Memory B cell (primary cell): ENCODE results near the gene LRRC7.

ENCODE experiments used
- ATAC-seq: fragments of 150-1000 bp; cut with Tn5 transposase; 2 replicates; pipeline ENCODE4 v1.10.0; 2021; ENCODE audit warnings: low read depth, mild to moderate bottlenecking, moderate library complexity
- DNase-seq, 2 donors: peaks; one replicate each; pipeline ENCODE4 v3.0.0; 2022; ENCODE audit warnings: low spot score in 2 of 2
- H3K27ac Mint-ChIP-seq: one replicate; pipeline ENCODE4 v1.8.0; 2022; ENCODE audit warnings: mild to moderate bottlenecking, moderate library complexity, mixed read lengths
- H3K27me3 Mint-ChIP-seq: one replicate; pipeline ENCODE4 v1.8.0; 2022; ENCODE audit warnings: mixed read lengths
- H3K36me3 Mint-ChIP-seq: one replicate; pipeline ENCODE4 v1.8.0; 2022; ENCODE audit warnings: mild to moderate bottlenecking, mixed read lengths
- H3K4me1 Mint-ChIP-seq: one replicate; pipeline ENCODE4 v1.8.0; 2022; ENCODE audit warnings: mixed read lengths
- H3K4me3 Mint-ChIP-seq: one replicate; pipeline ENCODE4 v1.8.0; 2022; ENCODE audit warnings: mild to moderate bottlenecking, moderate library complexity, mixed read lengths
- H3K9me3 Mint-ChIP-seq: one replicate; pipeline ENCODE4 v1.8.0; 2022; ENCODE audit warnings: mixed read lengths

LRRC7 gene

DNA sequence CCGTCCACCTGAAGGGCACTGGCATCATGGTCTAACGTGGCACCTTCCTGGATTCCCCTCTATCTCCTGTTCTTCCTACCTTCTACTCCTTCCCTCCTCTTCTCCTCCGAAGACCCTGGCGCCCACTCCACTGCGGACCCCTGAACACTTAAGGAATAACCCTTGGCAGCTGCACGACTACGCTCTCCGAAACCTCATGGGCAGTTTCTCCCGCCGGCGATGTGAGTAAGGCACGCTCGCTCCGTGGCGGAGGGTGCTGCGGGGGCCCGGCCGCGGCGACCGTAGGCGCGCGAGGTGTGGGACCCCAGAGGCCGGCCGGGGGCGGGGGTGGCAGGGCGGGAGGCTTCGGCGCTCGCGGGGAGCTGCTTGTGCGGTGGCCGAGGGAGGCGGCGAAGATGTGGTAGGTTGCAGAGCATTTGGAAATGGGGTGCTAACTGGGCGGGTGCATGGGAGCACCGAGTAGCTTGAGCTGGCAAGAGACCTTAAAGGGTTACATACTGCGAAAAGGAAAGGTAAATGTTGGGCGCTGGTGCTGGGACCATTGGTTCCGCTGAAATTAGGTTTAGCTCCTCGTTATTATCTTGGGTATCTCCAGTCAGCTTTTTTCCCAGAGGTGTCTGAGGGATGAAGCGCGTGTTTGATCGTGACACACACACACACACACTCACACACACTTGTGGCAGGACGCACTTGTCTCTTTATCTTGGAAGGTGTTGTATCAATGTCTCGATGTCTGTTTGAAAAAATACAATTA, 876 bp downstream of the LRRC7 start:
- H3K27me3 Mint-ChIP-seq = peaks cover 15% of the 10 kb centered on the region
- peaks cover 1% of the 10 kb centered on the region for H3K9me3 Mint-ChIP-seq
- H3K4me1 Mint-ChIP-seq = peaks cover 9% of the 10 kb centered on the region
- no peak for DNase-seq
- ATAC-seq = no peak
- H3K36me3 Mint-ChIP-seq = peaks cover 2% of the 10 kb centered on the region
- no peak overlapping the region for H3K27ac Mint-ChIP-seq
- peak overlapping the region; percentile 17 for H3K4me3 Mint-ChIP-seq

DNA sequence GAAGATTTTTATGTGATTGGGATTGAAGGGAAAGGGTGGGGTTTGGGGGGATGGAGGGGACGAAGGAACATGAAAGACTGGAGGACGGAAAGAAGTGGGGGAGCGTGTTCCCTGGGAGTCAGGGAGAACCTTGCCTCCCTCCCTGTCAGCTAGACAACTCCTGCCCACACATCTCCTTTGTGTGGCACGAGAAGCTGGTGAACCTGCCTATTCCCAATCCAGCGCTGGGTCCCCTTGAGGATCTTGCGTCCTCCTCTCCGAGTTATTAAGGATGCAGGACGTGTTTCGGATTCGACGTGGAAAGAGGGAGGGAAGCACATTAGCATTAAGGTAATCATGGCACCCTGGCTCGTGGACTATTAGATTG, 1.4 kb downstream of the LRRC7 start:
- Mint-ChIP-seq H3K4me1 (peaks cover 9% of the 10 kb centered on the region), H3K36me3 (peaks cover 2% of the 10 kb centered on the region), H3K9me3 (peaks cover 1% of the 10 kb centered on the region), H3K27ac (no peak overlapping the region), H3K4me3 (no peak overlapping the region), H3K27me3 (peaks cover 15% of the 10 kb centered on the region)
- ATAC-seq (no peak), DNase-seq (no peak)

DNA sequence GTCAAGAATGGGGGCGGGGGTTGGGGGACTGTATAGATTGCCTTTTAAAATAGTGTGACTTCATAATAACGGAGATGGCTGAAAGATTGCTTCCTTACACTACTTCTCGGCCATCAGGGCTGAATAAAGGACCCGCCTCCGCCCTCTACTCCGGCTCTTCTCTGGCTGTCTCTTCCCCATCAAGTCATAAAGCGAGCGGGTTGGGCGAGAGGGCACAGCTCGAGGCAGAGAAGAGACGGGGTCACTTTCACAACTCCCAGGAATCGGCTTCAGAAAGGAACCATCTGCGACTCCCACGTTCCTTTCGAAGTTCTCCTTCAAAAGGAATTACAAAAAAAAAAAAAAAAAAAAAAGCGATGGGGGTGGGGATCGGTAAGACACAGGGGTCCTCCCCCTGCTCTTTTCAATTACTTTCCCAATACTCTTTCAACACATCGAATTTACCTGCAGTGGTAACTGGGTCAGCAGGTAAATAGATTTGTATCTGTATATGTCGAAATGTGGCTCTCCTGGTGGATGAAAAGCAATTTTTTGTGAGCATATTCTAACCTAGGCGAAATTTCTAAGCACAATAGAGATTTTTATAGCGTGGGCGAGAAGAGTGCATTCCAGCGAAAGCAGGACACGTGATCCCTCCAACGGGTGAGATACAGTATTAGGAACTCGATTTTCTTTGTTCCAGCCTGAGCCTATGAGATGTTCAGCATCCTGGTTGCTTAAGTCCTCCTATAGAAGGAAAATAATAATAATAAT, 2.0 kb downstream of the LRRC7 start:
- Mint-ChIP-seq H3K36me3 (peaks cover 2% of the 10 kb centered on the region), H3K27ac (no peak overlapping the region), H3K4me3 (no peak overlapping the region), H3K4me1 (peaks cover 9% of the 10 kb centered on the region), H3K27me3 (peaks cover 15% of the 10 kb centered on the region), H3K9me3 (peaks cover 1% of the 10 kb centered on the region)
- no peak for DNase-seq
- no peak for ATAC-seq

DNA sequence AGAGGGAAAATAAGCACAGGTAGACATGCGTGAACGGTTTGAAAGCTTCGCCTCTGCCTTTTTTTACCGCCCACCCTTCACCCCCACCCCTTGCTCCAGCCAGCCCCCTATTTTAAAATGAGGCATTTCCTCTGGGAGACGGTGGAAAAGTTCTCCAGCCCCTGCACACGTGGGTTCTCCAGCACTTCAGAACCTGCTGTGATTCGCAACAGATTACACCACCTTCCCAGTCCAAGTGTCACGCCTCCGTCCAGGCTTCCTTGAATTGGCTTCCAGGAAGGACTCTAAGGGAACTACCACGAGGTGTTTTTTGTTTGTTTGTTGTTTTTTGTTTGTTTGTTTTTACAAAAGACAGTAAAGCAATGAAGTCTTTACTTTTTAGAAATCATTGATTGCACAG, 2.6 kb downstream of the LRRC7 start:
- Mint-ChIP-seq H3K9me3 (peaks cover 1% of the 10 kb centered on the region), H3K4me3 (no peak overlapping the region), H3K27ac (no peak overlapping the region), H3K36me3 (peaks cover 2% of the 10 kb centered on the region), H3K27me3 (peaks cover 15% of the 10 kb centered on the region), H3K4me1 (peaks cover 9% of the 10 kb centered on the region)
- no peak for DNase-seq
- ATAC-seq = no peak

DNA sequence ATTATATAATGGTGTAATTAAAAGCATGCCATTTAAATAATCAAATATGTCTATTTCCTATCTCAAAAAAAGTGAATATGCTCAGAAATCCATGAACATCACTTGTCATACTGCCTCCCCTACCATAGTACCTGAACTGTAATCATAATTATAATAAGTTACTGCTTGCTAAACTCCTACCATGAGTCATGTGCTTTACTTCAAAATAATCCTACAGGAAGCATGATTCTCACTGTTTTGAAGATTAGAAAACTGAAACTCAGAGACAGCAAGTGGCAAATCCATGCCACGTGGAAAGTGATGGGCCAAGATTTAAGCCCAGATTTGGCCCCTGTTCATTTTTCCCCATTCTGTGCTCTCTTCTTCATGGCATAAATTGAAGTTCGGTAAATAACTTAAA, 5.2 kb downstream of the LRRC7 start:
- Mint-ChIP-seq H3K27ac (no peak overlapping the region), H3K9me3 (peaks cover 1% of the 10 kb centered on the region), H3K4me3 (no peak overlapping the region), H3K36me3 (peaks cover 2% of the 10 kb centered on the region), H3K4me1 (peaks cover 5% of the 10 kb centered on the region), H3K27me3 (peaks cover 9% of the 10 kb centered on the region)
- ATAC-seq (no peak), DNase-seq (no peak)

DNA sequence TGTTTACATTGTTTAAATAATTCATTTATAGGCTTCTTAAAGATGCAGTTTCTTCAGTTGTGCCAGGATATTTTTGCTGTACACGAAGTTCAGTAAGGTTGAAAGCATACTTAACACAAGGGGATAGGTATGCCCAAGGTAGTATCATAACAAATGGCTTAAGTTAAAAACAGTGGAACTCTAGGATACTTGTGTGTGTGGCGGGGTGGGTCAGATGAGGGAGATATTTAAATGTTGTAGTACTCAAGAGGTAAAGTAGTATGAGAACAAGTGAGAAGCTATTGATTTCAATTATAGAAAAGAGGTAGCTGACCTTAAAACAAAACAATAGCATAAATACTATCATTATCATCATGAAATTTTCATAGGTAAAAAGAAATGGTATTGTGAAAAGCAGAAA, 6.2 kb downstream of the LRRC7 start:
- peaks cover 2% of the 10 kb centered on the region for H3K4me1 Mint-ChIP-seq
- H3K27ac Mint-ChIP-seq = no peak overlapping the region
- peaks cover 6% of the 10 kb centered on the region for H3K27me3 Mint-ChIP-seq
- ATAC-seq (no peak), DNase-seq (no peak)
- no peak overlapping the region for H3K4me3 Mint-ChIP-seq
- no peaks in the 10 kb centered on the region for H3K36me3 Mint-ChIP-seq
- H3K9me3 Mint-ChIP-seq = no peaks in the 10 kb centered on the region

DNA sequence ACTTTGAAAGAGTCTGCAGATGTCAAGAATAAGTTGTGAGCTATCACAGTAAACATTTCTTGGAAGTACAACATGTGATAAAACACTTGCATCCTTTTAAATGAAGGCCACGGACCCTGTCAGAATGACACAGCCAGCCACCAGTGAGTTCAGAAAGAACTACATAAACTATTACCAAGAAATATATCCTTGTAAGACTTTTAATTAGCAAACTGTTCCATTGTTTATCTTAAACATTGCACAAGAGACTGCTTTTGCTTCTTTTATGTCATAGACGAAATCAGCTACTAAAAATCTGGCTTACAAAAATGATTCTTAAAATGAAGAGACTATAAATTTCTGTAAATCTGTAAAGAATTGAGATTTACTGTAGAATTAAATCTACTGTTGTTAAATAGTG, 17.9 kb downstream of the LRRC7 start:
- Mint-ChIP-seq H3K36me3 (no peaks in the 10 kb centered on the region), H3K4me3 (no peak overlapping the region), H3K9me3 (peaks cover 3% of the 10 kb centered on the region), H3K27me3 (no peaks in the 10 kb centered on the region), H3K4me1 (no peaks in the 10 kb centered on the region), H3K27ac (no peak overlapping the region)
- DNase-seq (no peak), ATAC-seq (no peak)

DNA sequence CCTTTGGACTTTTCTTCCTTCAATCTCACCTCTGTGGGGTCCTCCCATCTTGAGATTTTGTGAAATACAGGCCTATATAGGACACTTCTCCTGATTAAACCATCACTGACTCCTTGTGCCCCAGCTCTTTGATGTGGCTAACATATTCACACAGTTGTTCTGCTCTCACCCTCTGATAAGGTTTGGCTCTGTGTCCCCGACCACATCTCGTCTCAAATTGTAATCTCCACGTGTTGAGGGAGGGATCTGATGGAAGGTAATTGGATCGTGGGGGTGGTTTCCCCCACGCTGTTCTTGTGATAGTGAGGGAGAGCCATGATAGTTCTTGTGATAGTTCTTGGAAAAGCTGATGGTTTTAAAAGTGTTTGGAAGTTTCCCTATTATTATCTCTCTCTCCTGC, 19.7 kb downstream of the LRRC7 start:
- peaks cover 3% of the 10 kb centered on the region for H3K9me3 Mint-ChIP-seq
- no peak for ATAC-seq
- H3K27ac Mint-ChIP-seq = no peak overlapping the region
- H3K4me3 Mint-ChIP-seq = no peak overlapping the region
- no peaks in the 10 kb centered on the region for H3K27me3 Mint-ChIP-seq
- H3K36me3 Mint-ChIP-seq = no peaks in the 10 kb centered on the region
- H3K4me1 Mint-ChIP-seq = no peaks in the 10 kb centered on the region
- no peak for DNase-seq

DNA sequence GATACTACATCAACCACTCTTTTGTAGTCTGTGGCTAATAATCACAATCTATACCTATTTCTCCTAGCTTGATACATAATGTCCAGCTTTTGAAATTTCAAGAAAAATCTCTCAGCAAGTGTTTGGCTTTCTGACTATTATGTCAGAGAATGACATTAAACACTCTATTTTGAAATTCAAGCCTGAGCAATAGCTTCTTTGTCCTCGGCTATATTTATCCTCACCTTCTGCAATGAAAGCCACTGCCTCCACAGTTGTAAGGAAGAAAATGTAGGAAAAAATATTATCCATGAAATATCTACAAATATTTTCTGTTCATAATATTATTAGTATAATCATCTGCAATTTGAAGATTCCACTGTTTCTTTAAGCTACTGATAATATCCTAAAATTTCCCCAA, 22.1 kb downstream of the LRRC7 start:
- Mint-ChIP-seq H3K27ac (no peak overlapping the region), H3K36me3 (no peaks in the 10 kb centered on the region), H3K4me1 (no peaks in the 10 kb centered on the region), H3K4me3 (no peak overlapping the region), H3K9me3 (peaks cover 3% of the 10 kb centered on the region), H3K27me3 (no peaks in the 10 kb centered on the region)
- ATAC-seq (no peak), DNase-seq (no peak)

DNA sequence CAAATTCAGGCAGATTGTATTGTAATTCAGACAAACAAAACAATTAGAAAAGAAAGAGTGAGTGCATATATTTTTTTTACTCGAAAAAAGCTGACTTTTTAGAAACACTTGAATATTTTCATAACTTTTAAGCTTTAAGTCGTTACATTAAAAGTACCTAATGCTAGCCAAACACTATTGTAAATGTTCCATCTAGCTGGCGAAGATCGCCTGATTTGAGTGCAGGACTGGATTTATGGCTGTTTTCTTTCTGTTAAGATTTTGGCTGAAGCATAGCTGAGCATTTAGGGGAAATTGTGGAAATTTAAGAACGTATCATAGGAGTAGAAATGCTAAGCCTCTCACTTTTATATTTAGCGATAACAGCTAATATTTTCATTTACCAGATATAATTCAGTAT, 24.6 kb downstream of the LRRC7 start:
- ATAC-seq = no peak
- Mint-ChIP-seq H3K9me3 (no peaks in the 10 kb centered on the region), H3K27me3 (no peaks in the 10 kb centered on the region), H3K36me3 (no peaks in the 10 kb centered on the region), H3K4me1 (no peaks in the 10 kb centered on the region), H3K27ac (no peak overlapping the region), H3K4me3 (no peak overlapping the region)
- no peak for DNase-seq

DNA sequence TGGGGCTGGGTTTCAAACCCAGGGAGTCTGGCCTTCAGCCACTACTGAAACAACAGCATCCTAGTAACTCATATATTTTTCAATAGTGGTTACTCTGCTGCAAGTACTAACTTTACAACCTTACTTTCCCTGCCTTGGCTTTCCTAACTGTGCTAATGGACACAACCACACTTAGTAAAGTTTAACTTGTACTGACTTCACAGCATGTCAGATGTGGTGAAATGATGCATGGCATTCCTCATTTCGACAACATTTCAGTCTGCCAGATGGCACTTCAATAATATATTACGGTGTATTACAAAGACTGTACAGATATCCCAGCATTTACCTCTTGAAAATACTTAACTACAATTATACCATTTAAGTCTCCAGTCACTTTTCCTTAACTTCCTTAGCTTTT, 27.8 kb downstream of the LRRC7 start:
- no peak overlapping the region for H3K4me3 Mint-ChIP-seq
- no peak overlapping the region for H3K27ac Mint-ChIP-seq
- no peaks in the 10 kb centered on the region for H3K27me3 Mint-ChIP-seq
- no peaks in the 10 kb centered on the region for H3K4me1 Mint-ChIP-seq
- H3K9me3 Mint-ChIP-seq = peaks cover 1% of the 10 kb centered on the region
- DNase-seq (no peak), ATAC-seq (no peak)
- no peaks in the 10 kb centered on the region for H3K36me3 Mint-ChIP-seq

DNA sequence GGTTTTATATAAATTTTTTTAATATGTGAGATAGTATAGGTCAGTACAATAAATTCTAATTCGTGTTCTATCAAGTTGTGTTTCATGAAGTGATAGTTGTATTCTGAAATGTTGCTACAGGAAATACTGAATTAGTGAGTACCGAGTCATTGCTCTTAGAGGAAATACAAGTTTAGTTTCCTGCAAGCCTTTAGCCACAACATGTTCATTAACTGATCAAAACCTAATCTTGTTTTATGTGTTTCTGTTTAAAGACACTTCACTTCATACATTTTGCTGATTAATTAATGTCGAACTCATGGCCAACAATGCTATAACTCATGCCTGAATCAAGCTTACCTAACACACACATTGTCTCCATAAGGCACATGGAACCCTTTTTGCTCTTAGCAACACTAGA, 43.6 kb downstream of the LRRC7 start:
- no peak for DNase-seq
- Mint-ChIP-seq H3K36me3 (no peaks in the 10 kb centered on the region), H3K27me3 (no peaks in the 10 kb centered on the region), H3K4me1 (no peaks in the 10 kb centered on the region), H3K27ac (no peak overlapping the region), H3K4me3 (no peak overlapping the region), H3K9me3 (no peaks in the 10 kb centered on the region)
- ATAC-seq = no peak

DNA sequence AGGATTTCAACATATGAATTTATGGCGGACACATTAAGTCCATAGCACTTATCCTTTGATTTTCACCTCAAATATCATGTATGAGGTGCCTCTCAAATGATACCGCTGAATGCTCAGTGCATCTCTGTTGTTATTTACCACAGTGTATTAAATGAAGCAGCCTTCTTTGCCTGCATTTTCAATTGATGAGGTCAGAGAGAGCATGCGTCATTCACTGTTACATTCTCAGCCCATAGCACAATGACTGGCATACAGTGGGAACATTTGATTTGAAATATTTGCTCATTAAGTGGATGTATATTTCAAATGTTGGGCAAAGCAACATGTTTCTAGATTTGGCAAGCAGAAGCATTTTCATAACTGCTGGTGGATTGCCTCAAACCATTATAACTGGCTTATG, 45.7 kb downstream of the LRRC7 start:
- H3K27ac Mint-ChIP-seq = no peak overlapping the region
- H3K4me1 Mint-ChIP-seq = no peaks in the 10 kb centered on the region
- ATAC-seq = no peak
- no peaks in the 10 kb centered on the region for H3K9me3 Mint-ChIP-seq
- no peaks in the 10 kb centered on the region for H3K36me3 Mint-ChIP-seq
- no peak overlapping the region for H3K4me3 Mint-ChIP-seq
- H3K27me3 Mint-ChIP-seq = no peaks in the 10 kb centered on the region
- no peak for DNase-seq

DNA sequence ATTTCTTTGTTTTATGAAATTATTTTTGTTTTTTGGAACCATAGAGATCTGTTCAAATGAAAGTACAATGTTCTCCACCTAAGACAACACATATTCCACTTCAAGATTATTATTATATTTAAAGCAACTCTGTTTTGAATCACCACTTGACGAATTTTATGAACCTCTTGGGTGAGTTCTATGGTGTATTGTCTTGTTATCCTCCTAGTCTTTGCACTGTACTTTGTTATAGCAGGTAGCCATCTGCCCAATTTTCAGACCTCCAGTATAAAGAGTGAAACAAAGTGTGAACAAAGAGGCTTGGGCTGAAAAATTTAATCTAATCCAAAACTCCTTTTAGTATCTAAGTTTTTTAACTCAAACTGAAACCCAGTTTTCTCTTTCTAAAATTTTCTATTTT, 71.0 kb downstream of the LRRC7 start:
- no peak for ATAC-seq
- H3K27ac Mint-ChIP-seq = no peak overlapping the region
- no peaks in the 10 kb centered on the region for H3K27me3 Mint-ChIP-seq

DNA sequence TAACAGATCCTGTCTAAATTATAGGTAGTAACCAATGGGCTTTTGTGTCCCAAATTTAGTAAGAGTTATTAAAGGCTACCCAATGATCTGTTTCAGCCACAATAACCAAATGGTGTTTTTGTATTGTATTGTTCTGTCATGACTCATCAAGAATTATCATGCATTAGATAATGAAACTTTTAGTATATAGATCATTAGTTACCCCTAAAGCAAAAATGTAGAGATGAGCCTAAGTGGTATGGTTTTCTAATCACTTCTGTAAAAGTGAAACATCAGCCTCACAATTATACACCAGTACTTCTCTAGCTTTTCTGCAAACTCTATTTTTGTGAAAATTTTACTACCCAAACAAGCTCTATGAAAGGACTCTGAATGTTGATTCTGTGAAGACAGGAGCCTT, 71.4 kb downstream of the LRRC7 start:
- no peaks in the 10 kb centered on the region for H3K36me3 Mint-ChIP-seq
- peaks cover 3% of the 10 kb centered on the region for H3K9me3 Mint-ChIP-seq
- no peak for DNase-seq
- H3K27ac Mint-ChIP-seq = no peak overlapping the region
- H3K4me1 Mint-ChIP-seq = no peaks in the 10 kb centered on the region
- no peak overlapping the region for H3K4me3 Mint-ChIP-seq
- no peak for ATAC-seq
- H3K27me3 Mint-ChIP-seq = no peaks in the 10 kb centered on the region

More for the DNA sequence above, 71.0 kb downstream of the LRRC7 start:
- no peaks in the 10 kb centered on the region for H3K4me1 Mint-ChIP-seq
- peaks cover 5% of the 10 kb centered on the region for H3K9me3 Mint-ChIP-seq
- H3K4me3 Mint-ChIP-seq = no peak overlapping the region
- H3K36me3 Mint-ChIP-seq = no peaks in the 10 kb centered on the region
- no peak for DNase-seq
